Activated B cell treated with CpG ODN at 0.5 μM for 24 hours (primary cell): Measurements from ENCODE around the gene SLC25A20. TPM values are rescaled to one million over a fixed set of nuclear protein-coding genes. Genes with fewer than 3 reads are reported as not detected.
A peak's percentile ranks its signal among the peaks of the same experiment; 100 is the strongest.
"Not testable (repeated sequence)": the region's sequence is repeated elsewhere in the genome, so short reads cannot be mapped to it uniquely, and the experiment has no call there.

ENCODE experiments used
- ATAC-seq: fragments of 200-7000 bp; cut with Tn5 transposase; one replicate; pipeline ENCODE4 v1.10.0; 2021; ENCODE audit warnings: low read depth, mild to moderate bottlenecking, moderate library complexity
- CTCF ChIA-PET: fragments of 350-600 bp; sonication (Branson Sonifier 250); formaldehyde crosslinking; loops from one replicate; lab custom pipeline; 2021; ENCODE audit warnings: antibody characterized with exemption; lab: Charles Lee
- POLR2A ChIA-PET: fragments of 350-600 bp; sonication (Branson Sonifier 250); formaldehyde crosslinking; loops from one replicate; lab custom pipeline; 2021; ENCODE audit warnings: antibody characterized with exemption; lab: Charles Lee
- DNase-seq: peaks from one replicate; pipeline ENCODE4 v3.0.0; 2022
- H3K27ac Mint-ChIP-seq: one replicate; pipeline ENCODE4 v1.8.0; 2020; ENCODE audit warnings: mixed read lengths
- H3K27me3 Mint-ChIP-seq: one replicate; pipeline ENCODE4 v1.8.0; 2021; ENCODE audit warnings: mixed read lengths
- H3K36me3 Mint-ChIP-seq: one replicate; pipeline ENCODE4 v1.8.0; 2021; ENCODE audit warnings: low read depth, mixed read lengths
- H3K4me1 Mint-ChIP-seq: one replicate; pipeline ENCODE4 v1.8.0; 2021; ENCODE audit warnings: mixed read lengths
- H3K4me3 Mint-ChIP-seq: one replicate; pipeline ENCODE4 v1.8.0; 2020; ENCODE audit warnings: mild to moderate bottlenecking, mixed read lengths
- H3K9me3 Mint-ChIP-seq: one replicate; pipeline ENCODE4 v1.8.0; 2020; ENCODE audit warnings: mixed read lengths
- intact Hi-C: fragments of 100-400 bp; cut with micrococcal nuclease; formaldehyde crosslinking; loops from one replicate; pipeline ENCODE4 v1.15.1; 2024
- total RNA-seq: library from RNA; stranded (reverse); gene quantifications from 2 replicates; pipeline ENCODE4 v1.2.3, GENCODE V29; 2022
- TF ChIP-seq, protein P1 (sequence below): fragments of 200-600 bp; IDR thresholded peaks from one replicate; pipeline ENCODE4 v1.8.0; 2022; ENCODE audit warnings: antibody characterized with exemption, mild to moderate bottlenecking

SLC25A20 gene
- total RNA-seq, 1 donor from 2014 or later, result 11.0 TPM

DNA sequence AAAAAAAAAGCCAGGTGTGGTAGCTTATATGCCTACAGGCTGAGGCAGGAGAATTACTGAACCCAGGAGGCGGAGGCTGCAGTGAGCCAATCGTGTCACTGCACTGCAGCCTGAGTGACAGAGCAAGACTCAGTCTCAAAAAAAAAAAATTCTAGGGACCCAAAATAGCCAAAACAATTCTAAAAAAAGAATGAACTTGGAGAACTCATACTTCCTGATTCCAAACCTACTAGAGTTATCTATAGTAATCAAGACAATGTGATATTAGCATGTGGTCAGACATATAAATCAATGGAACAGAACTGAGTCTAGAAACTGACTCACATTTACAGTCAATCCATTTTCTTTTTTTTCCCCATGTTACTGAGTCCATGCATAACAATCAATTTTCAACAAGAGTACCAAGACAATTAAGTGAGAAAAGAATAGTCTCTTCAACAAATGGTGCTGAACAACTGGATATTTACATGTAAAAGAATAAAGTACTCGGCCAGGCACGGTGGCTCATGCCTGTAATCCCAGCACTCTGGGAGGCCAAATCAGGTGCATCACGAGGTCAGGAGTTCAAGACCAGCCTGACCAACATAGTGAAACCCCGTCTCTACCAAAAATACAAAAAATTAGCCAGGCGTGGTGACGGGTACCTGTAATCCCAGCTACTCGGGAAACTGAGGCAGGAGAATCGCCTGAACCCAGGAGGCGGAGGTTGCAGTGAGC, 62.9 kb downstream of the SLC25A20 start:
- H3K27me3 Mint-ChIP-seq, result no peaks in the 10 kb centered on the region
- POLR2A ChIA-PET, result interaction anchor here (0.7 kb wide), 1 partner anchor 68 kb away, joined by 3 read pairs; no protein-coding TSS in a partner anchor
- no peak for ATAC-seq

GRCh38 chr3:48832684-48833083, 66.0 kb downstream of the SLC25A20 start:
- no peak for DNase-seq
- CTCF ChIA-PET, result no interaction called here
- Mint-ChIP-seq H3K9me3 (no peaks in the 10 kb centered on the region), H3K27ac (no peak overlapping the region), H3K4me3 (no peak overlapping the region), H3K36me3 (peaks cover 6% of the 10 kb centered on the region), H3K27me3 (no peaks in the 10 kb centered on the region), H3K4me1 (peaks cover 6% of the 10 kb centered on the region)
- intact Hi-C loops, result no loop called here
- ATAC-seq, result no peak
- POLR2A ChIA-PET, result no interaction called here
- TF ChIP-seq, protein P1, sequence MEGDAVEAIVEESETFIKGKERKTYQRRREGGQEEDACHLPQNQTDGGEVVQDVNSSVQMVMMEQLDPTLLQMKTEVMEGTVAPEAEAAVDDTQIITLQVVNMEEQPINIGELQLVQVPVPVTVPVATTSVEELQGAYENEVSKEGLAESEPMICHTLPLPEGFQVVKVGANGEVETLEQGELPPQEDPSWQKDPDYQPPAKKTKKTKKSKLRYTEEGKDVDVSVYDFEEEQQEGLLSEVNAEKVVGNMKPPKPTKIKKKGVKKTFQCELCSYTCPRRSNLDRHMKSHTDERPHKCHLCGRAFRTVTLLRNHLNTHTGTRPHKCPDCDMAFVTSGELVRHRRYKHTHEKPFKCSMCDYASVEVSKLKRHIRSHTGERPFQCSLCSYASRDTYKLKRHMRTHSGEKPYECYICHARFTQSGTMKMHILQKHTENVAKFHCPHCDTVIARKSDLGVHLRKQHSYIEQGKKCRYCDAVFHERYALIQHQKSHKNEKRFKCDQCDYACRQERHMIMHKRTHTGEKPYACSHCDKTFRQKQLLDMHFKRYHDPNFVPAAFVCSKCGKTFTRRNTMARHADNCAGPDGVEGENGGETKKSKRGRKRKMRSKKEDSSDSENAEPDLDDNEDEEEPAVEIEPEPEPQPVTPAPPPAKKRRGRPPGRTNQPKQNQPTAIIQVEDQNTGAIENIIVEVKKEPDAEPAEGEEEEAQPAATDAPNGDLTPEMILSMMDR, result no peak

More for the DNA sequence above, 62.9 kb downstream of the SLC25A20 start:
- CTCF ChIA-PET, result no interaction called here
- no peak for DNase-seq
- intact Hi-C loops, result no loop called here
- no peak overlapping the region for H3K27ac Mint-ChIP-seq
- peaks cover 8% of the 10 kb centered on the region for H3K36me3 Mint-ChIP-seq
- H3K4me3 Mint-ChIP-seq, result no peak overlapping the region
- TF ChIP-seq, protein P1, result no peak
- peaks cover 11% of the 10 kb centered on the region for H3K4me1 Mint-ChIP-seq
- H3K9me3 Mint-ChIP-seq, result no peaks in the 10 kb centered on the region

DNA sequence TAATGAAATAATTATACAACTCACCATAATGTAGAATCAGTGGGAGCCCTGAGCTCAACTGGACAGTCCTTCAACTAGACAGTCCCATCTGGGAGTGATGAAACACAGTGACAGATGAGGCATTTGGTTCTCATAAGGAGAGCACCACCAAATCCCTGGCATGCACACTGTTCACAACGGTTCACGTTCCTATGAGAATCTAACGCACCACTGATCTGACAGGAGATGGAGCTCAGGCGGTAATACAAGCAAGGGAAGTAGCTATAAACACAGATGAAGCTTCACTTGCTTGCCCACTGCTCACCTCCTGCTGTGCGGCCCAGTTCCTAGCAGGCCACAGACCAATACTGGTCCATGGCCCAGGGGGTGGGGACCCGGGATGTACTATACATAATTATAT, 68.0 kb downstream of the SLC25A20 start:
- intact Hi-C loops, result no loop called here
- no peak overlapping the region for H3K4me3 Mint-ChIP-seq
- POLR2A ChIA-PET, result no interaction called here
- H3K36me3 Mint-ChIP-seq, result peaks cover 3% of the 10 kb centered on the region
- no peaks in the 10 kb centered on the region for H3K9me3 Mint-ChIP-seq
- no peak overlapping the region for H3K27ac Mint-ChIP-seq
- peaks cover 12% of the 10 kb centered on the region for H3K4me1 Mint-ChIP-seq
- TF ChIP-seq, protein P1, result no peak
- ATAC-seq, result no peak
- CTCF ChIA-PET, result interaction anchor here (0.7 kb wide), 1 partner anchor 448 kb away, joined by 3 read pairs; no protein-coding TSS in a partner anchor
- no peak for DNase-seq
- no peaks in the 10 kb centered on the region for H3K27me3 Mint-ChIP-seq

DNA sequence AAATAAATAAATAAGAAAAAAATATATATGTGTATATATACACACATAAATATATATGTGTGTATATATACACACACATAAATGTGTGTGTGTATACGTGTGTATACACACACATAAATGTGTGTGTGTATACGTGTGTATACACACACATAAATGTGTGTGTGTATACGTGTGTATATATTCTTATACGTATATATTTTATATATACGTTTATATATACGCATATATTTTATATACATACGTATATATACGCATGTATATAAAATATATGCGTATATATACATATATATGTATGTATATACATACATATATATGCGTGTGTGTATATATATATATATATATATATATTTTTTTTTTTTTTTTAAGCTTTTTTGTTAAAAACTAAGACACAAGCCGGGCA, 69.2 kb downstream of the SLC25A20 start:
- ATAC-seq, CTCF ChIA-PET: not testable (repeated sequence)
- POLR2A ChIA-PET, result interaction anchor here (0.6 kb wide), 1 partner anchor 739 kb away, joined by 3 read pairs; no protein-coding TSS in a partner anchor

GRCh38 chr3:48827874-48828273, 70.8 kb downstream of the SLC25A20 start:
- H3K4me3 Mint-ChIP-seq, DNase-seq, intact Hi-C loops, CTCF ChIA-PET, H3K36me3 Mint-ChIP-seq, ATAC-seq, H3K27ac Mint-ChIP-seq, H3K27me3 Mint-ChIP-seq, H3K9me3 Mint-ChIP-seq: not testable (repeated sequence)
- POLR2A ChIA-PET, result interaction anchor here (0.6 to 1.3 kb wide), 3 partner anchors 19 to 601 kb away, joined by 3 to 4 read pairs (median 4); partner anchors contain the start of genes NICN1 and PRKAR2A
- H3K4me1 Mint-ChIP-seq, result peaks cover 12% of the 10 kb centered on the region

More for the DNA sequence above, 69.2 kb downstream of the SLC25A20 start:
- peaks cover 12% of the 10 kb centered on the region for H3K4me1 Mint-ChIP-seq
- H3K27me3 Mint-ChIP-seq, H3K9me3 Mint-ChIP-seq, intact Hi-C loops, DNase-seq, H3K4me3 Mint-ChIP-seq, H3K36me3 Mint-ChIP-seq, H3K27ac Mint-ChIP-seq: not testable (repeated sequence)

GRCh38 chr3:48826451-48826850, 72.2 kb downstream of the SLC25A20 start:
- intact Hi-C loops, result no loop called here
- H3K27ac Mint-ChIP-seq, result no peak overlapping the region
- POLR2A ChIA-PET, result no interaction called here
- DNase-seq (no peak), ATAC-seq (peak; percentile 94)
- H3K36me3 Mint-ChIP-seq, result peaks cover 4% of the 10 kb centered on the region
- CTCF ChIA-PET, result no interaction called here
- peaks cover 12% of the 10 kb centered on the region for H3K4me1 Mint-ChIP-seq
- no peak overlapping the region for H3K4me3 Mint-ChIP-seq
- no peaks in the 10 kb centered on the region for H3K27me3 Mint-ChIP-seq
- TF ChIP-seq, protein P1, result no peak
- no peaks in the 10 kb centered on the region for H3K9me3 Mint-ChIP-seq
